MM.1S (cell line): Measurements from ENCODE around the gene DAW1.

Source experiments
- EZH2 ChIP-seq: fragments of 300-600 bp; sonication (generic); optimal IDR thresholded peaks from 2 replicates; pipeline ENCODE3; 2017; ENCODE audit warnings: low read depth, mild to moderate bottlenecking, antibody characterized with exemption, low read length, mixed read lengths
- TF ChIP-seq, protein P1 (sequence below): fragments of 300-600 bp; sonication (generic); IDR thresholded peaks from 2 replicates; pipeline ENCODE4 v1.5.1; 2016; ENCODE audit warnings: antibody characterized with exemption, low read length, mixed read lengths

GRCh38 chr2:227865291-227865690 lies 6.1 kb upstream of the DAW1 start:
- TF ChIP-seq, protein P1, sequence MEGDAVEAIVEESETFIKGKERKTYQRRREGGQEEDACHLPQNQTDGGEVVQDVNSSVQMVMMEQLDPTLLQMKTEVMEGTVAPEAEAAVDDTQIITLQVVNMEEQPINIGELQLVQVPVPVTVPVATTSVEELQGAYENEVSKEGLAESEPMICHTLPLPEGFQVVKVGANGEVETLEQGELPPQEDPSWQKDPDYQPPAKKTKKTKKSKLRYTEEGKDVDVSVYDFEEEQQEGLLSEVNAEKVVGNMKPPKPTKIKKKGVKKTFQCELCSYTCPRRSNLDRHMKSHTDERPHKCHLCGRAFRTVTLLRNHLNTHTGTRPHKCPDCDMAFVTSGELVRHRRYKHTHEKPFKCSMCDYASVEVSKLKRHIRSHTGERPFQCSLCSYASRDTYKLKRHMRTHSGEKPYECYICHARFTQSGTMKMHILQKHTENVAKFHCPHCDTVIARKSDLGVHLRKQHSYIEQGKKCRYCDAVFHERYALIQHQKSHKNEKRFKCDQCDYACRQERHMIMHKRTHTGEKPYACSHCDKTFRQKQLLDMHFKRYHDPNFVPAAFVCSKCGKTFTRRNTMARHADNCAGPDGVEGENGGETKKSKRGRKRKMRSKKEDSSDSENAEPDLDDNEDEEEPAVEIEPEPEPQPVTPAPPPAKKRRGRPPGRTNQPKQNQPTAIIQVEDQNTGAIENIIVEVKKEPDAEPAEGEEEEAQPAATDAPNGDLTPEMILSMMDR = no peak
- no peak for TF ChIP-seq EZH2
